Measurements from ENCODE around the gene APBB3.

Gene APBB3

DNA sequence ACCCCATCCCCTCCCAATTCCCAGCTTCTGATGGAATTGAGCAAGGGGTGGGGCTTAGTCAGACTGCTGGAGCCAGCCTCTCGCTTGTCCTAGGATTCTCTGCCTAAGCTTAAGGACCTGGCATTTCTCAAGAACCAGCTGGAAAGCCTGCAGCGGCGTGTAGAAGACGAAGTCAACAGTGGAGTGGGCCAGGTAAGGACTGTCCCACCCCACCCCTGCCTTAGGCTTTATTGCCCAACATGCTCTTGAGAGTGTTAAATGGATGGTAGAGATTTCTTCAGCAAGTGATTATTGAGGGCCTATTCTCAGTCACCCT lies 1.3 kb upstream of the APBB3 start:
- peak overlapping the region; percentile 92 for H3K4me3 Mint-ChIP-seq
- H3K9me3 Mint-ChIP-seq = no peaks in the 10 kb centered on the region
- no peaks in the 10 kb centered on the region for H3K27me3 Mint-ChIP-seq
- peak overlapping the region; percentile 98 for H3K27ac Mint-ChIP-seq
- peaks cover 67% of the 10 kb centered on the region for H3K4me1 Mint-ChIP-seq
- H3K36me3 Mint-ChIP-seq = peaks cover 18% of the 10 kb centered on the region

DNA sequence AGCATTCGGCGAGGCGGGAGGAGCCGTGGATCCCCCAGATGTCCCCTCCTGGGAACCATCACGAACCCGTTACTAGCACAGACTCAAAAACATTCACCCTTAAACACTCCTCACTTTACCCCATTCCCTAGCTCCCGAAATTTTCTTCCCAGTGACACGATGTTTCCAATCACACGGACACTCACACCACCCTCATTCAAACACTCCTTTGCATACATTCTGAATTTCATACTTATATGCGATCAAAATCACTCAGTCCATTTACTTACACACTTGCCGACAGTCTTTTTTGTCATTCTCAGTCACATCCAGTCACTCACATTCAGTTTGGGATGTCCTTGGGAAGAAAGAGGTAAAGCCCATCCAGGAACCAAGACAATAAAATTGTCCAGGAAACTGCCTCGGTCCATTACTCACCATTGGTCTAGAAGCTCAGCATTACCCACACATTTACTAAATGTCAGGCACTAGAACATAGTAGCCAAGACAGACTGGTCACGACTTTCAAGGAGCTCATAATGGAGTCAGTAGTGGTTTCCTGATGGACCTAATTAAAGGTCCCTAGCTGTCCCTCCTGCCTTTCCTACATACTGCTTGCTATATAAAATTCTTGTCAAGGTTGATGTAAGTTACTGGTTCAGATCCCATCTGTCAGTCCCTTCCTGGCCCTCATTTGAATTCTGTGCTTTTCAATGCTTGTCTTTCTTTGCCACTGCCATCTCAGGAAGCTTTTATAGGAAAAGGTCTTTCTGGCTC lies 804 bp upstream of the APBB3 start:
- Mint-ChIP-seq H3K4me3 (peak overlapping the region; percentile 92), H3K36me3 (peaks cover 18% of the 10 kb centered on the region), H3K4me1 (peaks cover 63% of the 10 kb centered on the region), H3K9me3 (no peaks in the 10 kb centered on the region), H3K27me3 (no peaks in the 10 kb centered on the region), H3K27ac (peak overlapping the region; percentile 98)

GRCh38 chr5:140563596-140563995 lies 802 bp downstream of the APBB3 start:
- Mint-ChIP-seq H3K27me3 (no peaks in the 10 kb centered on the region), H3K9me3 (no peaks in the 10 kb centered on the region), H3K27ac (peak overlapping the region; percentile 80), H3K4me3 (peak overlapping the region; percentile 92), H3K36me3 (peaks cover 16% of the 10 kb centered on the region), H3K4me1 (peaks cover 54% of the 10 kb centered on the region)

GRCh38 chr5:140561753-140562523 lies 2.5 kb downstream of the APBB3 start:
- Mint-ChIP-seq H3K27ac (no peak overlapping the region), H3K27me3 (no peaks in the 10 kb centered on the region), H3K4me3 (no peak overlapping the region), H3K4me1 (peaks cover 43% of the 10 kb centered on the region), H3K9me3 (no peaks in the 10 kb centered on the region), H3K36me3 (peaks cover 4% of the 10 kb centered on the region)

DNA sequence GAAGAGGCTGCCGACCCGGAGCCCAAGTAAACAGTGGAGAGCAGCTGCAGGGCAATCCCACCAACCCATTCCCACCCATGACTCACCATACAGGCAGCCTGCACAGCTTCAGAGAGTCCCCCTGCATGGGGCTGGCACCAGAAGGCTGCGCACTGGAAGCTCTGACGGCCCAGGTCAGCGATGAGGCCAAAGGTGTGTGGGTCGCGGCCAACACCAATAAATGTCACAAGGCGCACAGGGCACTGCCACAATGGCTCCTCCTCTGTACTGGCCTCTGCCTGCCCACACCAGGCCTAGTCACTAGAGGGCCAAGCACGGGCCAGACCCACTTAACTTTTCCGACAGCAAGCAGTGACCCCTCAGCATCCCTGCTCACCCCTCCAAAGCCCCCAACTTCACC lies 4.2 kb downstream of the APBB3 start:
- H3K9me3 Mint-ChIP-seq = no peaks in the 10 kb centered on the region
- no peak overlapping the region for H3K27ac Mint-ChIP-seq
- H3K27me3 Mint-ChIP-seq = no peaks in the 10 kb centered on the region
- peaks cover 7% of the 10 kb centered on the region for H3K36me3 Mint-ChIP-seq
- peaks cover 44% of the 10 kb centered on the region for H3K4me1 Mint-ChIP-seq
- H3K4me3 Mint-ChIP-seq = no peak overlapping the region

- H3K4me1 Mint-ChIP-seq = peaks cover 57% of the 10 kb centered on the region
Measured at GRCh38 chr5:140558542-140558941, 5.9 kb downstream of the APBB3 start.

DNA sequence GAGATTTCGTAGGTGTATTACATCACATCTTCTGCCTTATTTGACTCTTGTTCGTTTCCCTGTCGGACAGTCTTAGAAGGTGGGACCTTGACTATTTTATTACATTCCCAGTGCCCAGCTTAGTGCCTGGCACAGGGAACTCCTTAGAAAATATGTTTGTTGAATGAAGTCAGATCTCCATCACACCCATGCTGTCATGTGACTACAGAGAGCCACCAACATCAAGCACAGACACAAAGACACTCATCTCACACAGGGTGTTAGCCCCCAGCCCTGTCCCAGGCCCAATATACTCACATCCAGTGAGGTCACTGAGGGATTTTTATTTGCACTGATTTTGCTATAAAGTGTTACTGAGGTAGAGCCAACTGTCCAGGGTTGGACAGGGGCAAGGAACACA lies 6.4 kb downstream of the APBB3 start:
- H3K27me3 Mint-ChIP-seq = no peaks in the 10 kb centered on the region
- H3K4me1 Mint-ChIP-seq = peaks cover 59% of the 10 kb centered on the region
- peak overlapping the region; percentile 94 for H3K4me3 Mint-ChIP-seq
- H3K9me3 Mint-ChIP-seq = no peaks in the 10 kb centered on the region
- H3K27ac Mint-ChIP-seq = peak overlapping the region; percentile 94
- H3K36me3 Mint-ChIP-seq = peaks cover 9% of the 10 kb centered on the region

More at GRCh38 chr5:140558542-140558941, 5.9 kb downstream of the APBB3 start:
- peak overlapping the region; percentile 94 for H3K27ac Mint-ChIP-seq
- H3K36me3 Mint-ChIP-seq = peaks cover 7% of the 10 kb centered on the region
- H3K27me3 Mint-ChIP-seq = no peaks in the 10 kb centered on the region
- H3K4me3 Mint-ChIP-seq = no peak overlapping the region
- no peaks in the 10 kb centered on the region for H3K9me3 Mint-ChIP-seq

- Mint-ChIP-seq H3K4me3 (peak within 1 kb of the TSS; percentile 94), H3K4me1 (peaks cover 58% of the 10 kb centered on the region), H3K36me3 (peaks cover 10% of the 10 kb centered on the region), H3K9me3 (no peaks in the 10 kb centered on the region), H3K27me3 (no peaks in the 10 kb centered on the region), H3K27ac (peak within 1 kb of the TSS; percentile 94)
Measured at GRCh38 chr5:140557136-140557805, 7.1 kb downstream of the APBB3 start, which contains the start of gene SRA1. Gene SRA1 (minus strand): TSS chr5:140557473. CDS start chr5:140557452, 21 bp downstream.

GRCh38 chr5:140556438-140556837 lies 8.0 kb downstream of the APBB3 start:
- H3K27me3 Mint-ChIP-seq = no peaks in the 10 kb centered on the region
- H3K9me3 Mint-ChIP-seq = no peaks in the 10 kb centered on the region
- H3K36me3 Mint-ChIP-seq = peaks cover 11% of the 10 kb centered on the region
- peak overlapping the region; percentile 94 for H3K4me3 Mint-ChIP-seq
- peak overlapping the region; percentile 93 for H3K27ac Mint-ChIP-seq
- peaks cover 57% of the 10 kb centered on the region for H3K4me1 Mint-ChIP-seq

DNA sequence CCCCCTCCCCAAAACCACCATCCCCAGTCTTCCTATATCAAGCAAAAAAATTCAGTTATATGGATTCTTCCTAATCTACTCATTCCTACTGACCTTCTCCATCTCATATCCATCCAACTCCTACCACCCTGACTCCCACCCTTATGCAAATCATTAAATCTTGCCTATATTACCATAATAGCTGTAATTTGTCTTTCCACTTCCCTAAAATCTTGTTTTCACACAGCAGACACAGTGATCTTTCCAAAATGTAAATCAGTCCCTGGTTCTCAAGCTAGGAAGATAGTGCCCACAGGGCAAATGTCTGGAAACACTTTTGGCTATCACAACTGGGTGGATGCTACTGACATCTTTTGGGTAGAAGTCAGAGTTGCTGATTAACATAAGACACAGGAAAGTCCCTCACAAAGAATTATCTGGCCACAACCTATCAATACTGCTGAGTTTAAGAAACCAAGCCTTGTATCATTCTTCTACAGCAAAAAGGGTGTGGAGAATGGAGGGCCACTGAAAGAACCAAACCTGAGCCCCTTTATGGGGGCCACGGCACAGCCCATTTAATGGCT lies 8.6 kb downstream of the APBB3 start:
- no peaks in the 10 kb centered on the region for H3K27me3 Mint-ChIP-seq
- peaks cover 55% of the 10 kb centered on the region for H3K4me1 Mint-ChIP-seq
- H3K4me3 Mint-ChIP-seq = peak overlapping the region; percentile 94
- no peaks in the 10 kb centered on the region for H3K9me3 Mint-ChIP-seq
- H3K36me3 Mint-ChIP-seq = peaks cover 14% of the 10 kb centered on the region
- H3K27ac Mint-ChIP-seq = peak overlapping the region; percentile 93

- Mint-ChIP-seq H3K36me3 (peaks cover 17% of the 10 kb centered on the region), H3K27me3 (no peaks in the 10 kb centered on the region), H3K4me1 (peaks cover 60% of the 10 kb centered on the region), H3K4me3 (peak overlapping the region; percentile 94), H3K27ac (peak overlapping the region; percentile 88), H3K9me3 (no peaks in the 10 kb centered on the region)
Measured at GRCh38 chr5:140554454-140554853, 9.9 kb downstream of the APBB3 start.

DNA sequence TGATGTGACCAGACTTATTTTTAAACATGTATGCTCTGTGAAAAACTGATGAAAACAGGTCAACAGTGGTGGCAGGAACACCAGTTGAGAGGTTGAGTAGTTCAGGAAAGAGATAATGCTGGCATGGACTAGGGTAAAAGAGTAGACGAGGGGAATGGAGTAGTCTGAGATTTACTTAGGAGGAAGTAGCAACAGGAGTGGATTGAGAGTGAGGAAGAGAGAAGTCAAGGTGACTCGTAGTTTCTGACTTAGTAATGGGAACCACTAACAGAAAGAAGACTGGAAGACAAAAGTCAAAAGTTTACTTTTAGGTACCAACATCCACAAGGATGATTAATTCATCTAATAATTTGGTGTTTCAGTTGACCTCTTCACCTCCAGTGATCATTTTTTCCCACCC lies 10.7 kb downstream of the APBB3 start:
- H3K9me3 Mint-ChIP-seq = no peaks in the 10 kb centered on the region
- H3K36me3 Mint-ChIP-seq = peaks cover 17% of the 10 kb centered on the region
- peak overlapping the region; percentile 59 for H3K27ac Mint-ChIP-seq
- peak overlapping the region; percentile 94 for H3K4me3 Mint-ChIP-seq
- H3K27me3 Mint-ChIP-seq = no peaks in the 10 kb centered on the region
- H3K4me1 Mint-ChIP-seq = peaks cover 66% of the 10 kb centered on the region

GRCh38 chr5:140551872-140552271 lies 12.5 kb downstream of the APBB3 start:
- peaks cover 17% of the 10 kb centered on the region for H3K36me3 Mint-ChIP-seq
- H3K27ac Mint-ChIP-seq = no peak overlapping the region
- no peaks in the 10 kb centered on the region for H3K27me3 Mint-ChIP-seq
- H3K4me3 Mint-ChIP-seq = no peak overlapping the region
- H3K4me1 Mint-ChIP-seq = peaks cover 70% of the 10 kb centered on the region
- H3K9me3 Mint-ChIP-seq = no peaks in the 10 kb centered on the region

DNA sequence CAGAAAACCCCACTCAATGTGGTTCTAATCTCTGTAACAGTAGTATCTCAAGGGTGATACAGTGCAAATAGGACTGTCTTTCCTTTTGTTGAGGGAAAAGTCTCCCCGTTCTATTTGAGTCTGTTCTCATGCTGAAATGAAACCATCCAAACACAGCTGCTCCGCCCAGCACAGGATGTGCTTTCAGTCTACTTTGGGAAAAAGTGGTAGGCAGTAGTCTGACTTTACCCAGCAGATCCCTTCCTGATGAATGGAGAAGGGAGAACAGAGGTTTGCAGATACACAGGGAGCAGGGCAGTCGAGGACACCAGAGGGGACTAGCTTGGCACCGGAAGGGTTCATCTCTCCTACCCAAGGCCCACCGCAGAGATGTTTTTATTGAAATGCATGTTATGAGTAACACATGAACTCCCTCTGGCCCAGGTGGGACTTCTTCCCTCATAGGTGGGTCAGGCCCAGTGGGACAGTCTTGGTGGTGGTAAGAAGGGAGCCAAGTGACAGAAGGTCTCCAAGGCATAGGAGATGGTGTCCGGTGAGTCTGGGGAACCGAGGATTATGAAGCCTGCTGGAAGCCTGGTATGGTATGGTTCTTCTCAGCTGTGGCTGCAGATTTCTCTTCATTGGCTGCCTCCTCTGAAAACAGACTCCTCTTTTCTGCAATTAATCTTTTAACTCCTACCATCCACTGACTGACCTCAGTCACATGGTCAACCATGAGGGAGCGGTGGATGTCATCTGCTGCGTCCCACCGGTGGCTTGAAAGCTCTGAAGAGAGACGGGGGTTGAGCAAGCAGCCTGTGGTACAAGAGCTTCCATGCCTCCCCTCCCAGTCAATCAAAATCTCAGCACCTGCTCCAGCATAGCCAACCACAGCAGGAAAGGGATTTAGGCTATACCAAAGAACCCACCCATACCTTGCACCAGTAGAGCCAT lies 14.0 kb downstream of the APBB3 start:
- Mint-ChIP-seq H3K27me3 (no peaks in the 10 kb centered on the region), H3K4me3 (peak overlapping the region; percentile 45), H3K36me3 (peaks cover 10% of the 10 kb centered on the region), H3K4me1 (peaks cover 61% of the 10 kb centered on the region), H3K27ac (peak overlapping the region; percentile 84), H3K9me3 (no peaks in the 10 kb centered on the region)

Data from activated naive CD4-positive, alpha-beta T cell treated with anti-CD3 and anti-CD28 coated beads, Interleukin-2, amount 50 U/mL, for 24 hours (primary cell).